Measurements from ENCODE around the gene PLVAP.

Gene PLVAP

DNA sequence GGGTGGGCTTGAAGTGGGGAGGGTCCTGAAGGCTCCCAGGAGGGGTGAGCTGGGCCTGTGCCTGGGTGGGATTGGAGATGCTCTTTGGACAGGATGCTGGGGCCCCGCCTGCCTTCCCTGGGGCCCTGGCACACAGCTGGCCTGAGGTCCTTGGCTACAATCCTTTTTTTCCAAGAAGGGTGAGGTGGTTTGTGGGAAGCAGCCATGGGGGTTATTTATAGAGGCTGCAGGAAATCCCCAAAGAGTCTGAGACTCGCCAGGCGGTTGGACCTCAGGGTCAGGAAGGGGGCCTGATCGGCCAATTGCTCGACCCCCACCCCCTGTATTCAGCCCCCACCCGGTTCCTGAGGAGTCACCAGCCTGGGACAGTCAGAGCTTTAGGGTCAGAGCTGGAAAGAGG is 29.8 kb downstream of the PLVAP start:
- TF ChIP-seq Cebpa-rat (IDR thresholded peaks at IDR 0.05), result no peak

DNA sequence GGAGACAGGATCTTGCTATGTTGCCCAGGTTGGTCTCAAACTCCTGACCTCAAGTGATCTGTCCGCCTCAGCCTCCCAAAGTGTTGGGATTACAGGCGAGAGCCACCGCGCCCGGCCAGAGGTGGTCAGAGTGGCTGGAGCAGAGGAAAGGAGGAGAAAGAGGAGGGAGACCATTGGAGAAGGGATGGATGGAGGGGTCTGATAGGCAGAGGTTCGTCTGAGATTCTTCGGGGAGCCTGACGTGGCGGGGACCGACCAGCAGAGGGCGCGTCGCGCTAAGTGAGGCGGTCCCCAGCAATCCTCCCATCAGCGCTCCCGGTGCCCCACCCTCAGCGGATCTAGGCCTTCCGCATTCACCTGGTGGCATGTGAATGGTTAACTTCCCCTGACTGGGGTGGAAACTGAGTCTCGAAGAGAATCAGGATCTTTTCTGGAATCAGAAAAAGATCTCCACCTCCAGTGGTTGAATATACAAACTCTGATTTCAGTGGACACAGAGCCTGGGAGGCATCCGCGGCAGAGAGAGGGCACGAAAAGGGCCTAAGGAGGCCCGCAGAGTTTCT is 31.0 kb downstream of the PLVAP start:
- no peak for TF ChIP-seq Cebpa-rat (IDR thresholded peaks at IDR 0.05)
- H3K27ac ChIP-seq, result peak overlapping the region in 10 of 11 experiments; percentile 57 to 81 (median 70); a peak in 17 of 22 replicates
- peaks cover 6 to 32% (median 19%) of the 10 kb centered on the region in 11 experiments; a peak in 20 of 22 replicates for H3K36me3 ChIP-seq
- no peaks in the 10 kb centered on the region for H4K20me1 ChIP-seq
- H3K9ac ChIP-seq, result peak overlapping the region in 3 of 11 experiments; percentile 55 to 64 (median 60); a peak in 4 of 22 replicates
- no peaks in the 10 kb centered on the region for H3K27me3 ChIP-seq
- no peaks in the 10 kb centered on the region for H3K9me3 ChIP-seq (replicated peaks in 1 of 11)
- peaks cover 45 to 75% (median 58%) of the 10 kb centered on the region in 10 experiments for H3K4me1 ChIP-seq
- no peak overlapping the region for H3K4me3 ChIP-seq
- peak overlapping the region; percentile 62 to 88 (median 82) for H3K4me2 ChIP-seq

More for the DNA sequence above, 29.8 kb downstream of the PLVAP start:
- Histone ChIP-seq H3K27ac (peak overlapping the region in 10 of 11 experiments; percentile 57 to 81 (median 70); a peak in 20 of 22 replicates), H3K4me1 (peaks cover 54 to 83% (median 68%) of the 10 kb centered on the region in 10 experiments), H3K9ac (peak overlapping the region in 10 of 11 experiments; percentile 24 to 64 (median 56); a peak in 18 of 22 replicates), H3K9me3 (replicated peaks in 1 of 11) (no peaks in the 10 kb centered on the region), H3K4me2 (peak overlapping the region; percentile 62 to 88 (median 82)), H3K36me3 (peaks cover 0 to 20% (median 8%) of the 10 kb centered on the region in 11 experiments; a peak in 15 of 22 replicates), H3K4me3 (peak overlapping the region in 3 of 10 experiments; percentile 12 to 35 (median 17); a peak in 1 of 20 replicates), H3K27me3 (no peaks in the 10 kb centered on the region), H4K20me1 (no peaks in the 10 kb centered on the region)

DNA sequence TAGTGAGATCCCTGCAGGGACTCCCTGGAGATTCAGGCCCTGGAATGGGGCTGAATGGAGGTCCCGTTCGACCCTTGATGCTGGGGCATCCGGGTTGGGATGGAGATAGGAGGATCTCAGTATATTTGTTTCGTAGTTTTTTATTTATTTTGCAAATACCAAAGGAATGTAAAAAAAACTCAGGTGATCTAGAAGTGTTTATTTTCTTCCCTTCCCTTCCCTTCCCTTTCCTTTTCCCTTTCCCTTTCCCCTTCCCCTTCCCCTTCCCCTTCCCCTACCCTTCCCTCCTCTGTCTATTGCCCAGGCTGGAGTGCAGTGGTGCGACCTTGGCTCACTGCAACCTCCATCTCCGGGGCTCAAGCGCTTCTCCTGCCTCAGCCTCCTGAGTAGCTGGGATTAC is 35.3 kb downstream of the PLVAP start:
- Histone ChIP-seq H4K20me1 (no peaks in the 10 kb centered on the region), H3K4me2 (no peak overlapping the region), H3K27ac (no peak overlapping the region), H3K9ac (0 out of 22 replicates have a peak overlapping the region, but pooled peaks of 1 of the 11 experiments have one; percentile 0), H3K4me1 (peaks cover 21 to 64% (median 28%) of the 10 kb centered on the region in 10 experiments), H3K4me3 (no peak overlapping the region), H3K9me3 (replicated peaks in 1 of 11) (no peaks in the 10 kb centered on the region), H3K36me3 (peaks cover 8 to 41% (median 27%) of the 10 kb centered on the region in 11 experiments; a peak in 20 of 22 replicates), H3K27me3 (no peaks in the 10 kb centered on the region)
- TF ChIP-seq Cebpa-rat (IDR thresholded peaks at IDR 0.05), result no peak

DNA sequence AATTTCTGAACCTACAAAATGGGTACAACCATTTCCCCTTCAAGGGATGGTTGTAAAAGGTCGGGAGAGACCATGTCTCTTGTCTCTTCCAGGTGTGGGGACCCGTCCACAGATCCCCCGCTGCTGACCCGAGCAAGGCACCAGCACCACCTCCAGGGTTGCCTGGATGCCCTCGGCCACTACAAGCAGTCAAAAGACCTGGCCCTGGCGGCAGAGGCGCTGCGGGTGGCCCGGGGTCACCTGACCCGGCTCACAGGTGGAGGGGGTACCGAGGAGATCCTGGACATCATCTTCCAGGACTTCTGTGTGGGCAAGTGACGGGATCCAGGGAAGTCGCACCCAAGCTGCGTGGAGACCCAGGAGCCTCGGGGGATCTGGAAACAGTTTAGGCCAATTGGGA is 35.8 kb downstream of the PLVAP start:
- peaks cover 8 to 41% (median 27%) of the 10 kb centered on the region in 11 experiments; a peak in 20 of 22 replicates for H3K36me3 ChIP-seq
- no peaks in the 10 kb centered on the region for H3K27me3 ChIP-seq
- H3K27ac ChIP-seq, result no peak overlapping the region
- H3K4me2 ChIP-seq, result 0 out of 22 replicates have a peak overlapping the region, but pooled peaks of 1 of the 11 experiments have one; percentile 12
- TF ChIP-seq Cebpa-rat (IDR thresholded peaks at IDR 0.05), result no peak
- H3K4me3 ChIP-seq, result no peak overlapping the region
- peaks cover 16 to 59% (median 24%) of the 10 kb centered on the region in 10 experiments for H3K4me1 ChIP-seq
- H3K9me3 ChIP-seq (replicated peaks in 1 of 11), result no peaks in the 10 kb centered on the region
- peak overlapping the region in 3 of 11 experiments; percentile 0 to 22 (median 4); a peak in 1 of 22 replicates for H3K9ac ChIP-seq
- no peaks in the 10 kb centered on the region for H4K20me1 ChIP-seq

DNA sequence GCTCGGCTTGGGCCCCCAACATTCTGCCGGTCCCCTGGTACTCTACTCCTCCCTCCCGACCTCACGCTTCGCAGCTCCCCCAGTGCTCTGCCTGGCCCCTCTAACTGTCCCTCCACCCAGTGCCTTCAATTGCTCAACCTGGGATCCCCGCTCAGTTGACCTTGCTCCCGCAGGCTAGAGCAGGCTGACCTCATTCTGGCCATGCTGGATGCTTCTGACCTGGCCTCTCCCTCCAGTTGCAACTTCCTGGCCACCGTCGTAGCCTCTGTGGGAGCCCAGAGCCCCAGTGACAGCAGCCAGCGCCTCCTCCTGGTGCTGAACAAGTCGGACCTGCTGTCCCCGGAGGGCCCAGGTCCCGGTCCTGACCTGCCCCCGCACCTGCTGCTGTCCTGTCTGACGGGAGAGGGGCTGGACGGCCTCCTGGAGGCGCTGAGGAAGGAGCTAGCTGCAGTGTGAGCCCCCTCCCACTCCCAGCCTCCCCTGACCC is 36.2 kb downstream of the PLVAP start:
- no peak overlapping the region for H3K4me3 ChIP-seq
- peaks cover 17 to 58% (median 24%) of the 10 kb centered on the region in 10 experiments for H3K4me1 ChIP-seq
- H3K27ac ChIP-seq, result no peak overlapping the region
- no peaks in the 10 kb centered on the region for H3K9me3 ChIP-seq (replicated peaks in 1 of 11)
- H4K20me1 ChIP-seq, result no peaks in the 10 kb centered on the region
- peaks cover 8 to 41% (median 27%) of the 10 kb centered on the region in 11 experiments; a peak in 20 of 22 replicates for H3K36me3 ChIP-seq
- H3K27me3 ChIP-seq, result no peaks in the 10 kb centered on the region
- TF ChIP-seq Cebpa-rat (IDR thresholded peaks at IDR 0.05), result no peak
- H3K4me2 ChIP-seq, result 0 out of 22 replicates have a peak overlapping the region, but pooled peaks of 1 of the 11 experiments have one; percentile 12
- 0 out of 22 replicates have a peak overlapping the region, but pooled peaks of 3 of the 11 experiments have one; percentile 0 to 22 (median 4) for H3K9ac ChIP-seq

DNA sequence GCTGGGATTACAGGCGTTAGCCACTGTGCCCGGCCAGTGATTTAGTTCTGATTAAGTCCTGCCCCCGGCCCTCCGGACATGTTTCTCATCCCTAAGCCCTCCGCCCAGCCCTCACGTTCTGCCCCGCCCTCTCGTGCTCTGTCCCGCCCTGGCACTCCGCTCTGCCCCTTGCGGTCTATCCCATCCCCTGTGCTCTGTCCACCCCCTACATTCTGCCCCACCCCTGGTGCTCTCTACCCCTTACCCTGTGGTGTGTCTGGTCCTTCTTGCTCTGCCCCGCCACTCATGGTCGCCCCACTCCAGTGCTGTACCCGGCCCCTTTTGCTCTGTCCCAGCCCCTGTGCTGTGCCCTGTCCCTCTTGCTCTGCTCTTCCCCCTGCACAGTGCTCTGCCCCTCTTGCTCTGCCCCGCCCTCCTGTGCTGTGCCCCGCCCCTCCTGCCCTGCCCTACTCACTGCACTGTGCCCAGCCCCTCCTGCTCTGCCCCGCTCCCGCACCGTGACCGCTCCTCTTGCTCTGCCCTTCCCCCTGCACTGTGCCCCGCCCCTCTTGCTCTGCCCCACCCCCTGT is 36.8 kb downstream of the PLVAP start:
- no peaks in the 10 kb centered on the region for H3K27me3 ChIP-seq
- H3K4me1 ChIP-seq, result peaks cover 22 to 59% (median 29%) of the 10 kb centered on the region in 10 experiments
- no peaks in the 10 kb centered on the region for H3K9me3 ChIP-seq (replicated peaks in 1 of 11)
- no peak overlapping the region for H3K27ac ChIP-seq
- TF ChIP-seq Cebpa-rat (IDR thresholded peaks at IDR 0.05), result no peak
- H3K9ac ChIP-seq, result no peak overlapping the region
- H3K4me2 ChIP-seq, result peak overlapping the region in 2 of 11 experiments; percentile 12 to 47; a peak in 2 of 22 replicates
- H4K20me1 ChIP-seq, result no peaks in the 10 kb centered on the region
- peaks cover 8 to 41% (median 27%) of the 10 kb centered on the region in 11 experiments; a peak in 20 of 22 replicates for H3K36me3 ChIP-seq
- no peak overlapping the region for H3K4me3 ChIP-seq

DNA sequence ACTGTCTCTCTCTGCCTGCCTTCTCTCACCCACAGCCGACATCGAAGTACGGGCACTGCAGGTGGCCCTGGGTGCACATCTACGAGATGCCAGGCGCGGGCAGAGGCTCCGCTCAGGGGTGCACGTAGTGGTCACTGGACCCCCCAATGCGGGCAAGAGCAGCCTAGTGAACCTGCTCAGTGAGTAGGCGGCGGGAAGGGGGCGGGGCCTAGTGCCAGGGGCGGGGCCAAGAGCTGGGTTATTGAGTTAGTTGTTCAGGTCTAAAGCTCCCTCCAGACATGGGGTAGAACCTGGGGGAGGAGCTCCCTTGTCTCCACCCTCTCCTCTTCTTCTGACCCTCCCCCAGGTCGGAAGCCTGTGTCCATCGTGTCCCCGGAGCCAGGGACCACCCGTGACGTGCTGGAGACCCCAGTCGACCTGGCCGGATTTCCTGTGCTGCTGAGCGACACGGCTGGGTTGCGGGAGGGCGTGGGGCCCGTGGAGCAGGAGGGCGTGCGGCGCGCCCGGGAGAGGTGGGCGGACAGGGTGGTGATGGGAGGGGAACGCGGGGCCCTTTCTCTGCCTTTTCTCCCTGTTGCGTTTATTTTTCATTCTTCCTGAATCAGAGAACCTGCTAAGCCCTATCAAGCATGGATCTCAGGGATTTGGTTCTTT is 37.9 kb downstream of the PLVAP start:
- Histone ChIP-seq H4K20me1 (no peaks in the 10 kb centered on the region), H3K4me3 (peak overlapping the region in 4 of 10 experiments; percentile 77 to 91 (median 78); a peak in 4 of 20 replicates), H3K9me3 (replicated peaks in 1 of 11) (no peaks in the 10 kb centered on the region), H3K36me3 (peaks cover 8 to 39% (median 27%) of the 10 kb centered on the region in 11 experiments; a peak in 20 of 22 replicates), H3K27ac (no peak overlapping the region), H3K27me3 (no peaks in the 10 kb centered on the region), H3K9ac (peak overlapping the region in 2 of 11 experiments; percentile 85 to 86; a peak in 2 of 22 replicates), H3K4me1 (peaks cover 28 to 59% (median 31%) of the 10 kb centered on the region in 10 experiments), H3K4me2 (peak overlapping the region; percentile 92 to 100 (median 99); a peak in 19 of 22 replicates)
- no peak for TF ChIP-seq Cebpa-rat (IDR thresholded peaks at IDR 0.05)

DNA sequence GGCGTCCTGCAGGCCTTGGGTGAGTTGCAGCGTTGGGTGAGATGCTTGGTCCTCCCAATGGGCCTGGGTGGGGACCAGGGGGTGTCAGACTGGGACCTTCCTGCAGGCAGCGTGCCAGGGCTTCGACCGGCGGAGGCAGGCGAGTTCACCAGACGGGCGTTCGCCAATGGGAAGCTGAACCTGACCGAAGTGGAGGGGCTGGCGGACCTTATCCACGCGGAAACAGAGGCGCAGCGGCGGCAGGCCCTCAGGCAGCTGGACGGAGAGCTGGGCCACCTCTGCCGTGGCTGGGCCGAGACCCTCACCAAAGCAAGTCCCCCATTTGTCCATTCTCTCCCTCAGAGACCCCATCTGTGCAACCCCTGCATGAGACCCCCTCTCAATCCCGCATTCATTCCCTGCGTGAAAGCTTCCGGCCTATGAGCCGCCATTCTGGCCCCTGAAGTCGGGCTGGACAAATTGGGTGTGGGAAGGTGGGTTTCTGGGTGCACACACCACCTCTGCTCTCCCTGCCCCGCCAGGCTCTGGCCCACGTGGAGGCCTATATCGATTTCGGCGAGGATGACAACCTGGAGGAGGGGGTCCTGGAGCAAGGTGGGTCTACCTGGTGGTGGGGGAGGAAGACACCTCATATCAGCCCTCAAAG is 38.6 kb downstream of the PLVAP start:
- Histone ChIP-seq H3K27me3 (no peaks in the 10 kb centered on the region), H3K4me3 (peak overlapping the region; percentile 72 to 91 (median 78)), H3K9ac (peak overlapping the region; percentile 71 to 90 (median 85); a peak in 20 of 22 replicates), H3K4me2 (peak overlapping the region; percentile 92 to 100 (median 99)), H3K9me3 (replicated peaks in 1 of 11) (no peaks in the 10 kb centered on the region), H3K36me3 (peaks cover 8 to 32% (median 26%) of the 10 kb centered on the region in 11 experiments; a peak in 20 of 22 replicates), H4K20me1 (no peaks in the 10 kb centered on the region), H3K4me1 (peaks cover 35 to 65% (median 37%) of the 10 kb centered on the region in 10 experiments), H3K27ac (peak overlapping the region in 8 of 11 experiments; percentile 76 to 86 (median 80); a peak in 15 of 22 replicates)
- TF ChIP-seq Cebpa-rat (IDR thresholded peaks at IDR 0.05), result no peak

Measured in BLaER1 treated with 17β-estradiol and CSF1 and Interleukin-3, amounts not matched to agents 10 nM and 100 nM (cell line).